DND-41 (cell line): ENCODE data around the gene PPIC.

Experiments
- ATAC-seq: fragments of 200-7000 bp; cut with Tn5 transposase; 3 replicates; pipeline ENCODE4 v1.9.1; 2021; ENCODE audit warnings: low read depth; ENCODE audit not compliant: insufficient read depth
- DNase-seq: peaks from one replicate; pipeline ENCODE4 v3.0.0-alpha.2; 2020
- H2AFZ ChIP-seq: 2 replicates; pipeline ENCODE4 v1.6.0; 2012; ENCODE audit warnings: low read depth, low read length
- H3K27ac ChIP-seq: 2 replicates; pipeline ENCODE4 v1.5.1; 2012; ENCODE audit warnings: low read length, inconsistent platforms
- H3K27me3 ChIP-seq: fragments of 200-600 bp; sonication (generic); 2 replicates; pipeline ENCODE4 v1.6.0; 2012; ENCODE audit warnings: low read length, mild to moderate bottlenecking, inconsistent platforms; ENCODE audit not compliant: insufficient read depth, poor library complexity
- H3K36me3 ChIP-seq: 2 replicates; pipeline ENCODE4 v1.5.1; 2012; ENCODE audit warnings: low read length, inconsistent platforms; ENCODE audit not compliant: insufficient read depth
- H3K4me1 ChIP-seq: 2 replicates; pipeline ENCODE4 v1.5.1; 2012; ENCODE audit warnings: mild to moderate bottlenecking, low read length; ENCODE audit not compliant: insufficient read depth
- H3K4me2 ChIP-seq: 2 replicates; pipeline ENCODE4 v1.6.0; 2012; ENCODE audit warnings: mild to moderate bottlenecking, moderate library complexity, low read length, inconsistent platforms; ENCODE audit not compliant: insufficient read depth
- H3K4me3 ChIP-seq, 2 experiments: fragments of 200-600 bp in 1 of 2; shearing (Covaris generic) in 1 of 2; 2 replicates each; pipeline ENCODE4 v1.5.1; 2012 to 2016; ENCODE audit warnings: inconsistent platforms in 2 of 2, low read length in 2 of 2, mild to moderate bottlenecking in 2 of 2, low read depth in 1 of 2, moderate library complexity in 1 of 2
- H3K79me2 ChIP-seq: 2 replicates; pipeline ENCODE4 v1.6.0; 2012; ENCODE audit warnings: low read length, inconsistent platforms; ENCODE audit not compliant: insufficient read depth
- H3K9ac ChIP-seq: 2 replicates; pipeline ENCODE4 v1.6.0; 2012; ENCODE audit warnings: low read depth, mild to moderate bottlenecking, inconsistent platforms, low read length, moderate library complexity
- H3K9me3 ChIP-seq: 2 replicates; pipeline ENCODE4 v1.5.1; 2012; ENCODE audit warnings: low read length, moderate library complexity, mild to moderate bottlenecking, inconsistent platforms; ENCODE audit not compliant: insufficient read depth, severe bottlenecking
- H4K20me1 ChIP-seq: 2 replicates; pipeline ENCODE4 v1.6.0; 2012; ENCODE audit warnings: low read length; ENCODE audit not compliant: insufficient read depth
- CTCF ChIP-seq: IDR thresholded peaks from 2 replicates; pipeline ENCODE4 v1.5.1; 2012; ENCODE audit warnings: borderline replicate concordance, low read length, moderate library complexity, mild to moderate bottlenecking; ENCODE audit not compliant: poor library complexity, severe bottlenecking; ENCODE audit errors: extremely low read depth
- EZH2 ChIP-seq: IDR thresholded peaks from 3 replicates; pipeline ENCODE4 v1.6.1; 2012; ENCODE audit warnings: borderline replicate concordance, low read depth, mild to moderate bottlenecking, moderate library complexity, low read length, inconsistent platforms; ENCODE audit not compliant: severe bottlenecking

PPIC gene

GRCh38 chr5:122982376-122982775 is 54.1 kb downstream of the PPIC start:
- Histone ChIP-seq H3K27me3 (no peaks in the 10 kb centered on the region), H2AFZ (no peak overlapping the region), H3K4me1 (no peaks in the 10 kb centered on the region), H3K27ac (no peak overlapping the region), H4K20me1 (no peaks in the 10 kb centered on the region), H3K4me2 (no peak overlapping the region), H3K4me3 (no peak overlapping the region), H3K9me3 (no peaks in the 10 kb centered on the region), H3K79me2 (no peaks in the 10 kb centered on the region), H3K9ac (no peak overlapping the region), H3K36me3 (no peaks in the 10 kb centered on the region)
- DNase-seq (no peak), ATAC-seq (no peak)
- no peak for TF ChIP-seq CTCF

GRCh38 chr5:122981846-122982245 is 54.7 kb downstream of the PPIC start:
- Histone ChIP-seq H3K36me3 (no peaks in the 10 kb centered on the region), H3K9me3 (no peaks in the 10 kb centered on the region), H3K27me3 (no peaks in the 10 kb centered on the region), H3K4me2 (no peak overlapping the region), H2AFZ (no peak overlapping the region), H3K4me3 (no peak overlapping the region), H4K20me1 (no peaks in the 10 kb centered on the region), H3K4me1 (no peaks in the 10 kb centered on the region), H3K9ac (no peak overlapping the region), H3K27ac (no peak overlapping the region), H3K79me2 (no peaks in the 10 kb centered on the region)
- TF ChIP-seq CTCF (no peak), EZH2 (no peak)
- ATAC-seq: no peak
- no peak for DNase-seq

GRCh38 chr5:122978644-122979297 is 57.8 kb downstream of the PPIC start:
- ATAC-seq (no peak), DNase-seq (no peak)
- no peaks in the 10 kb centered on the region for H3K79me2 ChIP-seq

More at GRCh38 chr5:122978644-122979297, 57.8 kb downstream of the PPIC start:
- H3K9ac ChIP-seq: no peak overlapping the region
- H3K27ac ChIP-seq: no peak overlapping the region
- no peaks in the 10 kb centered on the region for H3K9me3 ChIP-seq
- TF ChIP-seq EZH2 (no peak), CTCF (no peak)
- no peaks in the 10 kb centered on the region for H3K27me3 ChIP-seq
- no peak overlapping the region for H3K4me2 ChIP-seq
- H3K36me3 ChIP-seq: no peaks in the 10 kb centered on the region
- H2AFZ ChIP-seq: no peak overlapping the region
- no peaks in the 10 kb centered on the region for H3K4me1 ChIP-seq
- no peaks in the 10 kb centered on the region for H4K20me1 ChIP-seq
- no peak overlapping the region for H3K4me3 ChIP-seq
